Brain microvascular endothelial cell (primary cell): ENCODE measurements around the gene ACSS2.

ENCODE experiments used
- DNase-seq: peaks from one replicate; pipeline ENCODE4 v3.0.0-alpha.2; 2020
- H3K27ac ChIP-seq: fragments of 250-450 bp; sonication (Bioruptor Pico); 2 replicates; pipeline ENCODE4 v1.5.1; 2020; ENCODE audit warnings: mild to moderate bottlenecking, moderate library complexity
- H3K27me3 ChIP-seq: fragments of 250-450 bp; sonication (Bioruptor Pico); replicated peaks from 2 replicates; pipeline ENCODE4 v1.5.1; 2020; ENCODE audit warnings: mild to moderate bottlenecking
- H3K36me3 ChIP-seq: fragments of 250-450 bp; sonication (Bioruptor Pico); replicated peaks from 2 replicates; pipeline ENCODE4 v1.5.1; 2020; ENCODE audit warnings: mild to moderate bottlenecking
- H3K4me3 ChIP-seq: 2 replicates; pipeline ENCODE4 v1.5.1; 2011; ENCODE audit warnings: low read depth, mild to moderate bottlenecking, control low read depth, low read length, moderate library complexity
- in situ Hi-C: cut with HindIII; loops from 2 replicates; pipeline ENCODE4 v1.10.0; 2017; ENCODE audit warnings: low sequenced_read_pairs, low pct_ligation_motif_present
- TF ChIP-seq, protein P1 (sequence below): IDR thresholded peaks from 2 replicates; pipeline ENCODE4 v1.5.1; 2011; ENCODE audit warnings: low read depth, mild to moderate bottlenecking, moderate library complexity, low read length, control low read depth, inconsistent platforms; ENCODE audit errors: missing control alignments

ACSS2 gene

DNA sequence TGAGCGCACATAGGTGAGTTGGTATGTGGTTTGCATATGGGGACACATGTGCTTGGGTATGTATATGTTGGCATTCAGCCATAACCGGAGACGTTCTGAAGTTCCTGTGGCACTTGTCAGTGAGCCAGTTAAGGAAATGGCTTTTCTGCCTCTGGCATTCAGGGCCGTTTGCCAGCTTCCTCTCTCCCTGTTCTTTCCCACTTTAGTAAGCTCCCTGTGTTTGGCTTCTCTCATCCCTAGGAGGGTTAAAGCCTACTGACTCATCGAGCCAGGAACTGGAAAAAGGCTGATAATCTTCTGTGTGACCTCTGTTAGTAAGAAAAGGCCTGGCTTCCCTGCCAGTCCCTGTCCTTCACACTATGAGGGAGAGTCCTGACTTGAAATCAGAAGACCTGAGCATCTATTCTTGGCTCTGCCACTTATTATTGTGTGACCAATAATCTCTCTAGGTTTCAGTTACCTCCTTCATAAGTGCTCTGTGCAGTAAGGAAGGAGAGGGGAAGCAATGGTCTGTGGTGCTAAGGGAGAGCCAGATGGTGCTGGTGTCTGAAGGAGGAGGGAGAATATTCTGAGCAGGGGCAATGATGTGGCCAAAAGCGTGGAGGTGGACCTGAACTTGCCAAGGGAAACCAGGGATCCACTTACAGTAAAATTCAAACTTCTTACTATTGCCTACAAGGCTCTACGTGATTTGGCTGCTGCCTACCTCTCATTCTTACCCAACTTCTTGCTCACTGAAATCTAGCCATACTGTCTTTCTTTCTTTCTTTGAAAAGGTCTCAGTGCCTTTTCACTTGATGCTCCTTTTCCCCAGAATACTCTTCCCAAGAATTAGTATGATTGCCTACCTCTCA, 31.4 kb downstream of the ACSS2 start:
- H3K27me3 ChIP-seq, result no peaks in the 10 kb centered on the region
- no peak overlapping the region for H3K27ac ChIP-seq
- no peaks in the 10 kb centered on the region for H3K36me3 ChIP-seq
- in situ Hi-C loops, result no loop called here
- H3K4me3 ChIP-seq, result no peak overlapping the region
- DNase-seq, result peak; percentile 63
- TF ChIP-seq, protein P1, sequence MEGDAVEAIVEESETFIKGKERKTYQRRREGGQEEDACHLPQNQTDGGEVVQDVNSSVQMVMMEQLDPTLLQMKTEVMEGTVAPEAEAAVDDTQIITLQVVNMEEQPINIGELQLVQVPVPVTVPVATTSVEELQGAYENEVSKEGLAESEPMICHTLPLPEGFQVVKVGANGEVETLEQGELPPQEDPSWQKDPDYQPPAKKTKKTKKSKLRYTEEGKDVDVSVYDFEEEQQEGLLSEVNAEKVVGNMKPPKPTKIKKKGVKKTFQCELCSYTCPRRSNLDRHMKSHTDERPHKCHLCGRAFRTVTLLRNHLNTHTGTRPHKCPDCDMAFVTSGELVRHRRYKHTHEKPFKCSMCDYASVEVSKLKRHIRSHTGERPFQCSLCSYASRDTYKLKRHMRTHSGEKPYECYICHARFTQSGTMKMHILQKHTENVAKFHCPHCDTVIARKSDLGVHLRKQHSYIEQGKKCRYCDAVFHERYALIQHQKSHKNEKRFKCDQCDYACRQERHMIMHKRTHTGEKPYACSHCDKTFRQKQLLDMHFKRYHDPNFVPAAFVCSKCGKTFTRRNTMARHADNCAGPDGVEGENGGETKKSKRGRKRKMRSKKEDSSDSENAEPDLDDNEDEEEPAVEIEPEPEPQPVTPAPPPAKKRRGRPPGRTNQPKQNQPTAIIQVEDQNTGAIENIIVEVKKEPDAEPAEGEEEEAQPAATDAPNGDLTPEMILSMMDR, result no peak

GRCh38 chr20:34915131-34915530, 38.7 kb downstream of the ACSS2 start:
- no peak for DNase-seq
- Histone ChIP-seq H3K36me3 (no peaks in the 10 kb centered on the region), H3K27ac (no peak overlapping the region), H3K27me3 (no peaks in the 10 kb centered on the region), H3K4me3 (no peak overlapping the region)
- TF ChIP-seq, protein P1, result no peak
- in situ Hi-C loops, result no loop called here

DNA sequence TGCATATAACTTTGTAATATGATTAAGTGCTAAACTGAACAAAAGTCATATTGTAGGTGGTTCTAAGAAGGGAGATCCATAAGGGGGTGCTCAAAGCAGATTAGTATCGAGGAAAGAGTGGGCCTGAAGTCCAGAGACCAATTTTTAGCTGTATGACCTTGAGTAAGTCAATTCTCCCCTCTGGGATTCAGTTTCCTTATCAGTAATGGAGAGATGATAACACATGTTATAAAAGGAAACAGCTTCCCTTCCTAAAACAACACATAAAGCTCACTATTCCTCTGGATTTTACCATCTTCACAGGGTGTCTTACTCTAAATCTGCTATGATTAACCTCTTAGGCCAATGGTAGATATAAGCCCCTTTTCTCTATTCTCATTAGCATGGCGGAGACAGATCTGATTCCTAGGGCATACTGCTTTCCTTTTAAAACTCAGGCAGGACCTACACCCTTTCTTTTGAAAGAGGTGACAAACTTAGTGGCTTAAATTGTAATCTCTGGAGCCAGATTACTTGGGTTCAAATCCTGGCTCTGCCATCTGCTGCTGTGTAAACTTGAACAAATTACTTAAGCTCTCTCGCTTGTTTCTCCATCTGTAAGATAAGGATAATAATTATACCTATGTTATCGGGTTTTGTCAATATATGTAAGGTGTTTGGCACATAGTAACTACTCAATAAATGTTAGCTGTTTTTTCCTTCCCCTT, 39.5 kb downstream of the ACSS2 start:
- TF ChIP-seq, protein P1, result no peak
- in situ Hi-C loops, result no loop called here
- H3K27me3 ChIP-seq, result no peaks in the 10 kb centered on the region
- DNase-seq, result no peak
- H3K4me3 ChIP-seq, result no peak overlapping the region
- no peak overlapping the region for H3K27ac ChIP-seq
- no peaks in the 10 kb centered on the region for H3K36me3 ChIP-seq

- H3K36me3 ChIP-seq, result no peaks in the 10 kb centered on the region
- in situ Hi-C loops, result no loop called here
Observed at GRCh38 chr20:34916774-34917354, 40.5 kb downstream of the ACSS2 start.

DNA sequence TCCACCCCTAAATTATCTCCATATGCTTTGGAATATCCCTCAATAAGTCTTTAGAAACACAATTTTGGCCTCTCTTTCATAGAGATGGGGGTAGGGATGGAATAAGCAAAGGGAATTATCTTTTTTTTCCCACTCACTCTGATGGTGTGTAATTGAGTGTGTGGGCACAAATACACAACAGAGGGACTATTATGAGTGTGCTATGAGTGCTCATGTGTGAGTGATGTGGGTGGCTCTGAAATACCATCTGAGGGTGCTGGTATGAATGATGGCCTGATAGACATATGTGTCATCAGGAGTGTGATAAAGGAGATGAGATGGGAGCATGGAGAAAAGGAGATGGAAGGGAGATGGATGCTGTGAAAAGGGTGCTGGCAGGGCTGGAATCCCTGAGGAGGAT, 43.6 kb downstream of the ACSS2 start:
- TF ChIP-seq, protein P1, result no peak
- Histone ChIP-seq H3K27ac (no peak overlapping the region), H3K4me3 (no peak overlapping the region), H3K36me3 (peaks cover 5% of the 10 kb centered on the region), H3K27me3 (no peaks in the 10 kb centered on the region)
- in situ Hi-C loops, result no loop called here
- DNase-seq, result no peak

More at GRCh38 chr20:34916774-34917354, 40.5 kb downstream of the ACSS2 start:
- Histone ChIP-seq H3K4me3 (no peak overlapping the region), H3K27me3 (no peaks in the 10 kb centered on the region), H3K27ac (no peak overlapping the region)
- no peak for DNase-seq
- TF ChIP-seq, protein P1, result no peak
